Thoracic aorta (tissue), 2 donors: ENCODE data around the gene S100A1. TPM values are rescaled to one million over a fixed set of nuclear protein-coding genes. Genes with fewer than 3 reads are reported as not detected.

Experiments used
- ATAC-seq: fragments of 150-250 bp; one replicate; pipeline ENCODE4 v1.8.0; 2017; ENCODE audit warnings: low read depth; ENCODE audit not compliant: insufficient number of reproducible peaks, low FRiP score
- DNase-seq: peaks from one replicate; pipeline ENCODE4 v3.0.0-alpha.2; 2020; ENCODE audit warnings: low spot score
- H3K27ac ChIP-seq, 2 donors: fragments of 200-600 bp; sonication (generic); 1 replicate in 1 of 2; 2 replicates in 1 of 2; pipeline ENCODE4 v1.5.1; 2016; ENCODE audit warnings: mild to moderate bottlenecking in 2 of 2, moderate library complexity in 2 of 2
- H3K27me3 ChIP-seq: fragments of 200-600 bp; sonication (generic); replicated peaks from 2 replicates; pipeline ENCODE4 v1.6.0; 2016; ENCODE audit warnings: mild to moderate bottlenecking; ENCODE audit not compliant: insufficient read depth
- H3K36me3 ChIP-seq: fragments of 200-600 bp; sonication (generic); one replicate; pipeline ENCODE4 v1.5.1; 2016
- H3K4me1 ChIP-seq, 2 donors: fragments of 200-600 bp; sonication (generic); 1 replicate in 1 of 2; 2 replicates in 1 of 2; pipeline versions ENCODE4 v1.5.1 to v1.6.0; 2016; ENCODE audit warnings: low read depth in 2 of 2, mild to moderate bottlenecking in 1 of 2; ENCODE audit not compliant: control insufficient read depth in 1 of 2
- H3K4me3 ChIP-seq: fragments of 200-600 bp; sonication (generic); 2 replicates; pipeline ENCODE4 v1.5.1; 2016; ENCODE audit warnings: mild to moderate bottlenecking
- H3K9me3 ChIP-seq: fragments of 200-600 bp; sonication (generic); 2 replicates; pipeline ENCODE4 v1.5.1; 2016
- total RNA-seq, 2 donors: library from RNA; depleted of rRNA; stranded (reverse); fragments of >200 nt; gene quantifications; one replicate each; pipeline versions ENCODE4 v1.1.0 to v1.2.3, GENCODE V29; 2016
- TF ChIP-seq, protein P1 (sequence below): fragments of 200-600 bp; sonication (generic); IDR thresholded peaks from one replicate; pipeline ENCODE4 v1.5.1; 2019; ENCODE audit warnings: antibody characterized with exemption

The S100A1 gene
- total RNA-seq, 2 donors from 2014 or later: not detected

DNA sequence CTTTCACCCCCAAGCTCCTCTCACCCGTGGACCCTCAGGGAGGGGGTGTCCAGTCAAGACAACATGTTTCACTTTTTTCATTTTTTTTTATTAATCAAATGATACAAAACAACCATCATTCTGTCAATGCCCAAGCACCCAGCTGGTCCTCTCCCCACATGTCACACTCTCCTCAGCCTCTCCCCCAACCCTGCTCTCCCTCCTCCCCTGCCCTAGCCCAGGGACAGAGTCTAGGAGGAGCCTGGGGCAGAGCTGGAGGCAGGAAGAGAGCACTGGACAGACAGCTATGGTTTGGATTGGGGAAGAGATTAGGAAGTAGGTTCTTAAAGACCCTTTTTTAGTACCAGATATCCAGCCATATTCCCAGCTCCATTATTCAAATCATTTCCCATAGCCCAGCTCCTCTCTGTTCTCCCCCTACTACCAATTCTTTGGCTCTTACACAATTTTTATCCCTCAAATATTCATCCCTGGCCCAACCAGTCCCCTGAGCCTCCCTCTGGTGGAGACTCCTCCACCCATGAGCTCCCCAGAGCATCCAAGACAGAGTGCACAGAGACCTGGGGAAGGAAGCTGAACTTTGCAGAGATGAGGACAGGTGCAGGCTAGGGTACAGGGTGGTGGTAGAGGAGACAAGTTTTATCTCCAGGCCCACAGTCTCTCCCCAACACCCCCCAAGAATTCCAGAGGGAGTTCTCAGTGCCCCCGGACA lies 13.9 kb upstream of the S100A1 start:
- Histone ChIP-seq H3K27me3 (no peaks in the 10 kb centered on the region), H3K4me1 (peaks cover 11 to 28% of the 10 kb centered on the region in 2 donors), H3K4me3 (no peak overlapping the region), H3K9me3 (no peaks in the 10 kb centered on the region), H3K36me3 (no peaks in the 10 kb centered on the region), H3K27ac (no peak overlapping the region)
- TF ChIP-seq, protein P1, sequence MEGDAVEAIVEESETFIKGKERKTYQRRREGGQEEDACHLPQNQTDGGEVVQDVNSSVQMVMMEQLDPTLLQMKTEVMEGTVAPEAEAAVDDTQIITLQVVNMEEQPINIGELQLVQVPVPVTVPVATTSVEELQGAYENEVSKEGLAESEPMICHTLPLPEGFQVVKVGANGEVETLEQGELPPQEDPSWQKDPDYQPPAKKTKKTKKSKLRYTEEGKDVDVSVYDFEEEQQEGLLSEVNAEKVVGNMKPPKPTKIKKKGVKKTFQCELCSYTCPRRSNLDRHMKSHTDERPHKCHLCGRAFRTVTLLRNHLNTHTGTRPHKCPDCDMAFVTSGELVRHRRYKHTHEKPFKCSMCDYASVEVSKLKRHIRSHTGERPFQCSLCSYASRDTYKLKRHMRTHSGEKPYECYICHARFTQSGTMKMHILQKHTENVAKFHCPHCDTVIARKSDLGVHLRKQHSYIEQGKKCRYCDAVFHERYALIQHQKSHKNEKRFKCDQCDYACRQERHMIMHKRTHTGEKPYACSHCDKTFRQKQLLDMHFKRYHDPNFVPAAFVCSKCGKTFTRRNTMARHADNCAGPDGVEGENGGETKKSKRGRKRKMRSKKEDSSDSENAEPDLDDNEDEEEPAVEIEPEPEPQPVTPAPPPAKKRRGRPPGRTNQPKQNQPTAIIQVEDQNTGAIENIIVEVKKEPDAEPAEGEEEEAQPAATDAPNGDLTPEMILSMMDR: no peak
- no peak for ATAC-seq
- DNase-seq: no peak

DNA sequence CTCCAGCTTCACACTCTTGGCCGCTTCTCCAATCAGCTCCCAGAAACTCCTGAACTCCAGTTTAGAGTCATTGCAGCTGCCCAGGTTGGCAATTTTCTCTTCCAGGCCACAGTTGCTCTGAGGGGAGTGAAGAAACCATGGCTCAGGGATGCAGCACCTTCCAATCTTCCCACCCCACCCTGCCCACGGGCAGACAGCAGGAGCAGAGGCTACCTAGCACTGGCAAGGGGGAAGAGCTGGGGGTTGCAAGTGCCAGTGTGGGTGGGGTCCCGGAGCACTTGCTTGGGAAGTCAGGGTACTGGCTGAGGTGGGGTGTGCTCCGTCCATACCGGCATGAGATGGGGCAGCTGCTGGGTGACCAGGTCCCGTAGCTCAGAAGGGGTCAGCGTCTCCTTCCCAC lies 13.3 kb upstream of the S100A1 start:
- ATAC-seq (no peak), DNase-seq (no peak)
- Histone ChIP-seq H3K27ac (no peak overlapping the region), H3K27me3 (no peaks in the 10 kb centered on the region), H3K36me3 (no peaks in the 10 kb centered on the region), H3K4me3 (no peak overlapping the region), H3K9me3 (no peaks in the 10 kb centered on the region), H3K4me1 (peaks cover 9 to 23% of the 10 kb centered on the region in 2 donors)
- TF ChIP-seq, protein P1: no peak

DNA sequence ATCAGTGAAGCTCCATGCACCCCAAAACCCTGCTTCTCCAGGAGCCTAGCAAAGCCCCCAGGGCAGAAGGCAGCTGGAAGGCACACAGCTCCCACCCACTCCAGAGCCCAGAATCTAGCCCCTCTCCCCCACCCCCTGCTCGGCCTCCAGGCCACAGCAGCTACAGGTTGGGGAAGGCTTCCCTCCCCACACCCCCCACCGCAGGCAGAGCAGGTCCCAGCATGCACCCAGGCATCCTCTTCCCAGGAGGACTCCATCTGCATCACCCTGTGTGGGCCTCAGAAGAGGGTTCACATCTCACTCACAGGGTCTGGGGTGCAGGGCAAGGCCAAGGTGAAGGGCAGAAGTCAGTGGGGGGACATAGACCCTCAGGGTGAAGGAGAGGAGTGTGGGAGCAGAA lies 12.8 kb upstream of the S100A1 start:
- Histone ChIP-seq H3K27ac (no peak overlapping the region), H3K9me3 (no peaks in the 10 kb centered on the region)

DNA sequence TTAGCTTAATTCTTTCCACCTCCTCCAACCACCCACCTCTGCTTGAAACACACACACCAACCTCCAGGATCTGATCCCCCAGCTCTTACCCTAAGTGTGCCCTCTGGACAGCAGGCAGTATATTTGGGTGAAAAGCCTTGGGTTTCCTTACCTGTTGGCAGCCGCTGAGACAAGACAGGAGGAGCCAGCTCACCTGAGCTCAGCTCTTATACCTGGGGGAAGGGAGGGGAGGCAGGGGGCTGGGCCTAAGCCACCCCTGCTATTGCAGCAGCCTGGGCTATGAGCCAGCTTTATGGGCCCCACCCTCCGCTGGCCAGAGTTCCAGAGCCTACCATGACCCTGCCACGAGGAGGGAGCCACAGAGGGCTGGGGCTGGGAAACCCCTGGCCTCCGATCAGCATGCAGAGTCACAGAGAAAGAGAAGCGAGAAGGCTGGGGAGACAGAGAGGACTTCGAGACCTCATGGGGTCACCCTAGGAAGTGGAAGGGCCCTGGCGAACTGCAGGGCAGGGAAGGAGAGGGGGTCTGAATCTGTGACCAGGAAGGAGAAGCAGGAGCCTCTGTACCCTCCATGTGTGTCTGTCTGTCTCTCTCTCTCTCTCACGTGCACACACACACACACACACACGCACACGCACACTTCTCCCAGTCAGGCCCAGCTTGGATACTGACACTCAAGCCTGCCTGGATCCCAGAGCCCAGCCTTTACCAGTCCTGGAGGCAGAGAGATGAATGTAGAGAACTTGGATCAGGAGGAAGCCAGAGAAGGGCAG lies 11.9 kb upstream of the S100A1 start, which contains the start of gene S100A14:
S100A14 (minus strand) TSS at position 182 of the 773 bp plus-strand sequence. CDS start 467 bp downstream, outside the sequence.
- DNase-seq (no peak), ATAC-seq (no peak)
- Histone ChIP-seq H3K36me3 (no peaks in the 10 kb centered on the region), H3K4me3 (no peak within 1 kb of the TSS), H3K9me3 (no peaks in the 10 kb centered on the region), H3K27me3 (no peaks in the 10 kb centered on the region), H3K4me1 (peaks cover 0 to 11% of the 10 kb centered on the region in 2 donors), H3K27ac (no peak within 1 kb of the TSS)
- TF ChIP-seq, protein P1: no peak

More for the DNA sequence above, 12.8 kb upstream of the S100A1 start:
- Histone ChIP-seq H3K4me3 (no peak overlapping the region), H3K4me1 (peaks cover 4 to 18% of the 10 kb centered on the region in 2 donors), H3K27me3 (no peaks in the 10 kb centered on the region), H3K36me3 (no peaks in the 10 kb centered on the region)
- TF ChIP-seq, protein P1: no peak
- ATAC-seq (no peak), DNase-seq (no peak)

DNA sequence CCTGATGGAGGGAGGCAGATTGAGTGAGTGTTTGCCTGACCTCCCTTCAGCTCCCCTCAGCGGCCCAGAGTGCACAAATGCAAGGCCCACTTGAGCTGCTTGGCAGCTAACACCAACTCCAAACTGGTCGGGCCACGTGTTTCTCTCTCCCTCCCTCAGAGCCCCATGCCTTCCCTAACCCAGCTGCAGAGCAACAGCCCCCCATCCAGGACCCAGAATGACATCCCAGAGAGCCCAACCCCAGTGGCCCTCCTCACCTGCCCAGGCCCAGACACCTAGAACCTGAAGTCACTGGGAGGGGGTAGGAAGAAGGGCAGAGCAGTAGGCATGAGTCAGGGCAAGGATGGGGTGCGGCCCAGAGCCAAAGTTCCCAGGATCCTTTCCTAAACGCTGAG lies 11.3 kb upstream of the S100A1 start:
- Histone ChIP-seq H3K36me3 (no peaks in the 10 kb centered on the region), H3K9me3 (no peaks in the 10 kb centered on the region), H3K4me3 (no peak overlapping the region), H3K4me1 (peaks cover 0 to 5% of the 10 kb centered on the region in 2 donors), H3K27ac (no peak overlapping the region), H3K27me3 (no peaks in the 10 kb centered on the region)
- DNase-seq: no peak
- ATAC-seq: no peak
- TF ChIP-seq, protein P1: no peak
